SIG-M5 treated with dmso at 0.1 percent for 504 hours (cell line): ENCODE measurements around the gene EPHX1.
"Not testable (repeated sequence)": the region's sequence is repeated elsewhere in the genome, so short reads cannot be mapped to it uniquely, and the experiment has no call there.

Source experiments
- DNase-seq: peaks from one replicate; lab custom pipeline; 2025; ENCODE audit not compliant: unreplicated experiment; lab: John Stamatoyannopoulos, UW

Gene EPHX1

DNA sequence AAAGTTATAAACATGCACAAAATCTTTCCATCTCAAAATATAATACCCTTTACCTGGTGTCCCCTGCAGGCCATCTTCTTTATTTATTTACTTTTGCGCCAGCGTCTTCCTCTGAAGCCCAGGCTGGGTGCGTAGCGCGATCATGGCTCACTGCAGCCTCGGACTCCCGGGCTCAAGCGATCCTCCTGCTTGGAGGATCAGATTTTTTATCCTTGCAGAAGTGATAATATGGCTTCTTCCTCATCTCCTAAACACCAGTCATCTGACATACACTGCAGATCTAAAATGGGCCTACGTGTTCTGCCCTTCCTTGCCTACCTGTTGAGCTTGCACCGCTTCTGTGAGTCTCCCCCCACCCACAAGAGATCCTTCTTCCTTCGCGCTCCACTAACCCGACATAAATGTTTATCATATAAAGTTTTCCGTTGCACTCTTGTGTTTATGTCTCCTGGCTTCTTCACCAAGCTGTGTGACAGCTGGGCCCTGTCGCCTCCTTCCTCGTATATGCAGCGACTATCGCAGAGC is 32.8 kb upstream of the EPHX1 start:
- no peak for DNase-seq

DNA sequence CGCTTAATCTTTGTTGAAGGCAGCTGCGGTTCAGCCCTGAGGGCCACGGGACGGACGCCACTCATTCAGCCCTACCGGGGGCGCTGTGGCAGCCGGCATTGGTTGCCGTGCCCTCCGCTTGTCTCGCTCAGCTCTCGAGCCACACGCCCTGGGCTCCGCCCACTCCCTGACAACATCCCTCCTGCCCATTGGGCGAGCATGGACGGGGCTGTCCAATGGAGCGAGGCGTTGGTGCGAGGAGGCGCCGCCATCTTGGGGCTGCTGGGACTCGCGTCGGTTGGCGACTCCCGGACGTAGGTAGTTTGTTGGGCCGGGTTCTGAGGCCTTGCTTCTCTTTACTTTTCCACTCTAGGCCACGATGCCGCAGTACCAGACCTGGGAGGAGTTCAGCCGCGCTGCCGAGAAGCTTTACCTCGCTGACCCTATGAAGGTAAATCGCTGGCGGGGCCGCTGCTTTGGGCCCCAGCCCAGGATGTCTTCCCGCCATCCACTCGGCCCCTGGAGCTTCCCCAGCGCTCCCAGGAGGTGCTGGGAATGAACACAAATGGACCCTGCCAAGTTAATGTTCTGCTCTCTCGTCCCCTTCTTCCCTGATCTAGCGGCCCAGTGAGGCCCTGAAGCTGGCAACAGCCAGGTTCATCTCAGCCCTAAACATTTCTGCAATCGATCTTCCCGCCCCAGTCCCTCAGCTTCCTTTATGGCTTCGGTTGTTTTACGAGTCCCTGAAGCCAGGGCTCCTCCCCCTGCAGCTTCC is 32.2 kb upstream of the EPHX1 start, which contains the start of gene SRP9:
Gene SRP9, plus strand, starts transcription at position 244 of the 754 bp plus-strand sequence. Its CDS starts 115 bp downstream, at position 359.
- peak; percentile 99 for DNase-seq

DNA sequence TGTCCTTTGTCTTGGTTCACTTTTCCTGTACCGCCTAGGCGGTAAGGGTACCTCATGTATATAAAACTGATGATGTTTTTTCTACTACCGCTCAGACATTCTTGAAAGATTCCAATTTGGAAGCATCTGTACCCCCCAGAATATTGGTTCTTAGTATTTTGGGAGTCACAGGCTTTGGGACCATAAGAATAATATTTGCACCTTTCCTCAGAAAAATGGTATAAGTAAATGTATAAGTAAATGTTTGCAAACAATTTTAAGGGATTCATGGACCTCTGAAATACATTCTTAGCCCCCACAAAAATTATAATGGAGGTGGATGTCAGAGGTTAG is 31.6 kb upstream of the EPHX1 start:
- DNase-seq = no peak

DNA sequence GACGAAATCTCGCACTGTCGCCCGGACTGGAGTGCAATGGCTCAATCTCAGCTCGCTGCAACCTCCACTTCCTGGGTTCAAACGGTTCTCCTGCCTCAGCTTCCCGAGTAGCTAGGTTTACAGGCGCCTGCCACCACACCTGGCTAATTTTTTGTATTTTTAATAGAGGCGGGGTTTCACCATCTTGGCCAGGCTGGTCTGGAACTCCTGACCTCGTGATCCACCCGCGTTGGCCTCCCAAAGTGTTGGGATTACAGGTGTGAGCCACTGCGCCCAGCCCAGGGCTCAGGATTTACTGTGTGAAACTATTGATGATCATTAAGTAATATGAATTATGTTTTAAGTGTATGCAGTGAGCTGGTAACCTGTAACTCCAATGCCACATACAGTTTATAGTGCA is 30.8 kb upstream of the EPHX1 start:
- not testable (repeated sequence) for DNase-seq

DNA sequence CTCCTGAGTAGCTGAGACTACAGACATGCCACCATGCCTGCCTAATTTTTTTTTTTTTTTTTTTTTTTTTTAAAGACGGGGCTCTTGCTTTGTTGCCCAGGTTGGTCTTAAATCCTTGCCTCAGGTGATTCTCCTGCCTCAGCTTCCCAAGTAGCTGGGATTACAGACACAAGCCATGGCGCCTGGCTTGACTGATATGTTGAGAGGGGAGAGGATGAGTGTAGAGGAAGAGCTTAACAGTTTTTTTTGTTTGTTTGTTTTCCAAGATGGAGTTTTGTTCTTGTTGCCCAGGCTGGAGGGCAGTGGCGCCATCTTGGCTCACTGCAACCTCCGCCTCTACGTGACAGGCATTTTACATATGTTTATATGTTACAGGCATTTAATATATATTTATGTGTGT is 29.8 kb upstream of the EPHX1 start:
- no peak for DNase-seq

DNA sequence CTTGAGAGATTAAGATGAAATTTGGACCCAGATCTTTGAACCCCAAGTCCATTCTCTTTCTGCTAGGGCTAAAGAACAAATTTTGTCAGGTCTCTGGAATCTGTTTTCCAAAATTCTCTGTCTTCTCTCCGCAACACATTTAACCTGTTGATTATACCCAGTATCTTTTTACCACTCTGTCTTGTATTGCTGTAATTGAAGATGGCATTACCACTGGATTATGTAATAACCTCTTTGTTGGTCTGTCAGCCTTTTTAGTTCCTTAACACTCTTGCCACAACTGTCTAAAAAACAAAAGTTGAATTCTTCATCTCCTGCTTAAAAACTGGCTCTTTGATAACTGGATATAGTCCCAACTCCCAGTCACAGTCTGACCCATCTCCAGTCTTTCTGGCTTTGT is 29.3 kb upstream of the EPHX1 start:
- peak; percentile 49 for DNase-seq

DNA sequence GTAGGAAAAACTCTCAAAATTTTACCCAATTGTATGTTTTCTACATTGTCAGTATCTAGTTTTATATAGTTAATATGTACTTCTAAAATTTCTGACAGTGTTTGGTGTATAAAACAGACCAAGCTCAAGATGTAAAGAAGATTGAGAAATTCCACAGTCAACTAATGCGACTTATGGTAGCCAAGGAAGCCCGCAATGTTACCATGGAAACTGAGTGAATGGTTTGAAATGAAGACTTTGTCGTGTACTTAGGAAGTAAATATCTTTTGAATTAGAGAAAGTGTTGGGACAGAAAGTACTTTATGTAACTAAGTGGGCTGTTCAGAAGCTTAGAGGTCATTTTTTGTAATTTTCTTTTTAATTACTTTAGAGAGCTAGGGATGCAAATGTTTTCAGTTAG is 20.8 kb upstream of the EPHX1 start:
- DNase-seq = not testable (repeated sequence)

DNA sequence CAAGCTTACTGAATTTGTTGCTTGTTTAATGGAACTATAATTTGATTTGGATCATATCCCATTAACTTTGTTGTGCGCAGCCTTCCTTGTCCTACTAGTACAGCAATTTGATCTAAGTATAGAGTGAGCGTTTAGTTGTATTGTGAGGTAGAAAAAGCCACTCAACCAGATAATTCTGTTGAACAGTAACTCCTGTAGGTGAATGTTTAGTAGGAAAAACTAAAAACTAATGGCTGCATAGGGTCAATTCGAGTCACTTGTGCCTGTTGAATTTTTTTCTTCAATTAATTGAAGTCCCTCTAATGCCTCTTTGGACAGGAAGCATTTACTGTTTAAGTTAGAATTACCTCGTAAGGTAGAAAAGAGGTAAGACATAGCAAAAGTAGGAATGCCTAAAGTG is 15.0 kb upstream of the EPHX1 start:
- DNase-seq = no peak

DNA sequence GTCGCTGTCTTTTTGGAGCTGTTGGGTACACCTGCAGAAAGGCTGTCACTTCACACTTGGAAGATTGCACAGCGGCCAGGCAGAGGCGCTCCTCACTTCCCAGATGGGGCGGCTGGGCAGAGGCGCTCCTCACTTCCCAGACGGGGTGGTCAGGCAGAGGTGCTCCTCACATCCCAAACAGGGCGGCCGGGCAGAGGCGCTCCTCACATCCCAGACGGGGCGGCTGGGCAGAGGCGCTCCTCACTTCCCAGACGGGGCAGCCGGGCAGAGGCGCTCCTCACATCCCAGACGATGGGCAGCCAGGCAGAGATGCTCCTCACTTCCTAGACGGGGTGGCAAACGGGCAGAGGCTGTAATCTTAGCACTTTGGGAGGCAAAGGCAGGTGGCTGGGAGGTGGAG is 13.8 kb upstream of the EPHX1 start:
- DNase-seq = not testable (repeated sequence)

DNA sequence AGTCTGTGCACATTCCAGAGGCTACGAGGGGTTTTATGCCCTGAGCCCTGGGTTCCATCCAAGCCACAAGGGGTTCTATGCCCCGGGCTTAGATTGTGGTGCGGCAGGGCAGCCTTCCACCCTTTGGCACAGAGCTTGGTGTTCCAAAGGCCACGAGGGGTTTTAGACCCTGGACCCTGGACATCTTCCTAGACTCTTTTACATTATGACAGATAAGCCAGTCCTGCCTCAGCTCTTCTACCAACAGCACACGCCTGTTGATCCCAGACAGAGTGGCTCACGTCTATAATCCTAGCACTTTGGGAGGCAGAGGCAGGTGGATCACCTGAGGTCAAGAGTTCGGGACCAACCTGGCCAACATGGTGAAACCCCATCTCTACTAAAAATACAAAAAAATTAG is 8.8 kb upstream of the EPHX1 start:
- not testable (repeated sequence) for DNase-seq

DNA sequence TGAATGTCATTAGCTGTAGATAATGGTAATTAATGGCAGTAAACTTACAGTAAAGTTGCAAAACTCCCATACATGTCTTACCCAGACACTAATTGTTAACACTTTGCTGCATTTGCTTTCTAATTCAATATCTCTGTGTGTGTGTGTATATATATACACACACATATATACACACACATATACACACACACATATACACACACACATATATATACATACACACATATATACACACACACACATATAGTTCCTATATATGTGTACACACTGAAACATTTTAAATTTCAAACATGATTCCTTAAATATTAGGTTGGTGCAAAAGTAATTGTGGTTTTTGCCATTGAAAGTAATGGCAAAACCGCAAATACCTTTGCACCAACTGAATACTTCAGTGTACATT is 3.7 kb upstream of the EPHX1 start:
- no peak for DNase-seq

DNA sequence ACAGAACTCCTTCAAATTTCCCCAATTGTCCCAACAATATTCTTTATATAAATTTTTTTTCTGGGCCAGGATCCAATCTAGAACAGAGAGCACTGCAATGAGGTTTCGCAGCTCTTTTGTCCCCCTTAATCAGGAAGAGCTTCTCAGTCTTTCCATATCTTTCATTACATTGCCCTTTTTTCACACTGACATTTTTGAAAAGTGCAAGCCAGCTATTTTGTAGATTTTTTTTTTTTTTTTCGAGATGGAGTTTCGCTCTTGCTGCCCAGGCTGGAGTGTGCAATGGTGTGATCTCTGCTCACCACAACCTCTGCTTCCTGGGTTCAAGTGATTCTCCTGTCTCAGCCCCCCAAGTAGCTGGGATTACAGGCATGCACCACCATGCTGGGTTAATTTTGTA is 3.2 kb upstream of the EPHX1 start:
- not testable (repeated sequence) for DNase-seq

DNA sequence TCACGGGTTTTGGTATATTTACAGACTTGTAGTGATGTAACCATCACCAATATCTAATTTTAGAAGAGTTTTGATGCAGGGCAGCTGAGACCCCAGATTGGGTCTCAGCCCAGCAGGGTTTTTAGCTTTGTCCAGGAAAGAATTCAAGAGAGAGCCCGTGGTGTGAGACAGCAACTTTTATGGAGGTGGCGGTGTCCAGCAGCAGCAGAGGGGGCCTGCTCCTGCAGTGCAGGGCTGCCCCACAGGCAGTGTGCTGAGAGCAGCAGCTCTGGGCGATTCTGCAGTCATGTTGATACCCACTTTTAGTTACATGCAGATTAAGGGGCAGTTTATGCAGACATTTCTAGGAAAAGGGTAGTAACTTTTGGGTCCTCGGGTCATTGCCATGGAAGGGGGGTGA is 1.8 kb upstream of the EPHX1 start:
- no peak for DNase-seq

DNA sequence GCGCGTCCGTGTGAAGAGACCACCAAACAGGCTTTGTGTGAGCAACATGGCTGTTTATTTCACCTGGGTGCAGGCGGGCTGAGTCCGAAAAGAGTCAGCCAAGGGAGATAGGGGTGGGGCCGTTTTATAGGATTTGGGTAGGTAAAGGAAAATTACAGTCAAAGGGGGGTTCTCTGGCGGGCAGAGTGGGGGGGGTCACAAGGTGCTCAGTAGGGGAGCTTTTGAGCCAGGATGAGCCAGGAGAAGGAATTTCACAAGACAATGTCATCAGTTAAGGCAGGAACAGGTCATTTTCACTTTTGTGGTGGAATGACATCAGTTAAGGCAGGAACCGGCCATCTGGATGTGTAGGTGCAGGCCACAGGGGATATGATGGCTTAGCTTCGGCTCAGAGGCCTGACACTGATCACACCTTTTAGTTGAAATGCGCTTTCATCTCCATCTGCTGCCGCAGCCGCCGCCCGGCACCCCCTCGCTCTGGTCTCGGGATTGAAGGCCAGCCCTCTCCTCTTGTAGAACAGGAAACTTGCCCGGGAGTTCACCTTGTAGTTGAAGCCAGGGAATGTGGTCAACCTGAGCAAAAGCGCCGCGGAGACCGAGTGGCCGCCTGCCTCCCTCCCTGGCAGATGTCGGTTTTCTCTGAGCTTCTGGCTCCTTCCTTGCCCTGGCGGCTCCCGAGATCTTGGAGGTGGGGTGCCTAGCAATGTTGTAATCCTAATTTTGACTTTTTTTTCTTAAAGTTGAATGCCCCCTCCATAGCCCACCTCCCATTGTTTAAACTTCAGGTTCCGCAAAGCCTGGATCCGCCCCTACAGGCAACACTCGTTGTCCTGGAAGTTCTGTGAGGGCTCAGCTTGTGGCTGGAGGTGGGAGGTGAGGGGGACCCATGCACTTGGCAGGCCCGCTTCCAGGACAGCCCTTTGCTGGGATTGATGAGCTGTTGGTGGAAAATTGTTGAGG is 935 bp downstream of the EPHX1 start:
- DNase-seq = not testable (repeated sequence)

DNA sequence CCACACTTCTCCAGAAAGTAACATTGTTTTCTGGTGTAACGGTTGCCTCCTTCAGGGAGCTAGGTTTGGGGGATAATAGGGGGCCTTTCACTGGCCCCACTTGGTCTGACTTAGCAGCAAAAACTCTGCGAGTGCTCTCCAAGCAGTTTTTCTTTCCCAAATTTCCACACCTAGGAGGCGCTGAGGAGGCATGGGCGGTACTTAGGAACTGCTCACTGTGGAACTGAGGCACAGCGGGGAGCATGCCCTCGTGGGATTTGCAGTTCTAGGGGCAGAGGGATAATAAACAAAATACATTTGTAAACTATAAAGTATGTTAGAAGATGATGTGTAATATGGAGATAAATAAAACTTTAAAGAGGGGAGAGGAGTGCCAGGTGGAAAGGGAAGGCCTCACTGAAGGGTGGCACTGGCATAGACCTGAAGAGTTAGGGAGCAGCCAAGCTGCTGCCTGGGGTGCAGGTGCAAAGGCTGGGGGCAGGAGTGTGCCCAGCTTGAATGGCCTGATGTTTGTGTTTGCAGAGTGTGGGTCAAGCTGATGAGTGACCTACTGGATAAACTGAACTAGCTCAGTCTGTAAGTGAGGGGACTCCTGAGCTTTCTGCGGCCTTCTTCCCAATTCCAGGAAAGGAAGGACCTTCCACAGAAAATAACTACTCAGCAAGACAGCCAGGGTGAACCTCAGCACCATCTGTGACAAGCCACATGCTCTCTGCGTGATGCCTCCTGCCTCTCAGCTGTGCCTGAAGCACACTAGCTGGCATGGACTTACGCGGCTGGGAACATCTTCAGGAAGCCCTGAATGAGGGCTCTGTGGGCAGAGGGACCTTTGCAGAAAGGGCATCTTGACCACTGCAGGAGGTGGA is 1.9 kb downstream of the EPHX1 start:
- DNase-seq = no peak

DNA sequence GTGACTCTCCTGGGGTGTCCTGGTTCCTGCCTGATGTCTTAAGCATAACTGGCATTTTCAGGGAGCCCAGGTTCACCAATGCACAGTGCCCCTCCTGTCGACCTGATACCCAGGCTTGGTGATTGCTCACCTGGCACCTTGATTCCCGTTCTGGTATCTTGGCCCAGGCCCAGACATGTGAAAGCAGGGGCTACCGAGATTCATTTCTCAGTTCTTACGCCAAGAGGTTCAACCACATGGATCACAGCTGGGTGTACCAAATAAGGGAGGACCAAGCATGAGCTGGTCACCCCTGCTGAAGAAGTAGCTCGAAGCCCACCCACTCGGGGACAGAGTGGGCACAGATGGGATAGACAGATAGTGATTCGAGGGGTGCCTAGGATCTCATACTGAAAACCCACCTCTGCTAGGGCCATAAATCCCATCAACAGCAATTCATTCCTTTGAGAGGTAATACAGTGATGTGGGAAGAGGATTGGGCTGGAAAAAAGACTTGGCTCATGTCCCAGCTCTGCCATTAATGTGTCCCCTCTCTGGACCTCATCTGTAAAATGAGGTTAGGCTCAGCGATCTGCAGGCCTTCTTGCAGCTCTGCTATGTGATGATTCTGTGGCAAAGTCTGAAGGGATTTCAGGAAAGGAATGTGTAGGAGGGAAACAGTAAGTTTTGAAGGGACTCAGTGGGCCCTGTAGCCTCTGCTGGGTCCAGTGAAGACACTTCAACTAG is 2.7 kb downstream of the EPHX1 start:
- DNase-seq = no peak

DNA sequence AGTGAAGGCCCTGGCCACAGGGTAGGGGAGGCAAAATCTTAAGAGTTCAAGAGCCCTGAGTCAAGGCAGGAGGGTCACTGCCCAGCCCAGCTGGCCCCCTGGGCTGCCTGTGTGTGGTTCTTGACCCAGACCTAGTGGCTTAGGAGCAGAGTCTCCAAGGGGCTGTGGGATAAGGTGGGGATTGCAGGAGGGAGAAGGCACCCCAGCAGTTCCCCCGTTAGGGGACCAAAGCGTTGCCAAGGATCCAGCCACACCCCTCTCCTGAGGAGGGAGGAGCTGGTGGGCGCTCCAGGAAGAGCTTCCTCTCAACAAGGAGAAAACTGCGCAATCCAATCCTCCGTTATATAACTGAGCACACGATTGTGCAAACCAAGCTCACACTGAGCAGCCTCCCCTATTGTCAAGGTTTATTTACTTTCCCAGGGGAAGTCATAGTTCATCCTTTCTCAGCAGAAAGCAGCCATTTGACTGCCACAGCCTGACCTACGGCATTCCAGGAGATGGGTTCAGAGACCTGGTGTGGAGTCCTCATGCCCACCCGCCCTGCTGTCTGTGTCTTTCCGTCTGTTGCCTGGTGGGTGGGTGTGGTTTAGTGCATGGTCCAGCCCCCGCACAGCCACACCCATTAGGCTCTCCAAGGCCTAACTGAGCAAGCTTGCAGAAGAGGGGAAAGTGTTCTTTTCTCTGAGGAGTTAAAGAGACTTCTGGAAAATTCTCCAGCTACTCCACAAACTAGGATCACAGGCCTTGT is 3.5 kb downstream of the EPHX1 start:
- peak; percentile 98 for DNase-seq

DNA sequence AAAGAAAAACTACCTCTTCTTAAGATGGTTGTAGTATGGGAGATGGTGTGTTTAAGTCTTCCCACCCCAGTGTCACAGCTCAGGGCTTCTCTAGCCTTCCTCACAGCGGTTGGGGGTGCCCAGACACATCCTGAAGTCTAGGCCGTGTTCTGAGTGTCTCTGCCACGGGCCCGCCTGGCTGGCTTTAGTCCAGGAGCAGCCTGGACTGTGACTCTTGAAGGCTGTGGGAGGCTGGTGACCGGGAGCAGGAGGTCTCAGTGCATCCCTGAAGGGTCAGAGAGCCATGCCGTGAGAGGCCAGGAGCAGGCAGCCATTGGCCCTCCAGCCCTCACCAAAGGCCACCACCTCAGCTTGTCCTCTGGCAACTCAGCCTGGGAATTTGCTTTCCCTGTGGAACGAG is 4.5 kb downstream of the EPHX1 start:
- DNase-seq = no peak

DNA sequence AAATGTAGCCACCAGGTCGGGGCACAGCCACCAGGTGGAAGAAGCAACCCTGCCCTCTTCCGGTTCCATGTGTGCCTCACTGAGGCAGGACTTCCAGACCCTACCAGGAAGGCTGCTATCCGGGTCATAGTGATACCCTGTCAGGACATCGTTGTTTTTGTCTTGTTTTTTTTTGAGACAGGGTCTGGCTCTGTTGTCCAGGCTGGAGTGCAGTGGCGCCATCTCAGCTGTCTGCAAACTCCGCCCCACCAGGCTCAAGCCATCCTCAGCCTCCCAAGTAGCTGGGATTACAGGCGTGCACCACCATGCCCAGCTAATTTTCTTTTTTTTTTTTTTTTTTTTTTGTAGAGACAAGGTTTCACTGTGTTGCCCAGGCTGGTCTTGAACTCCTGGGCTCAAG is 5.2 kb downstream of the EPHX1 start:
- not testable (repeated sequence) for DNase-seq
